ENCODE data around the gene OLFM1. TPM values are rescaled to one million over a fixed set of nuclear protein-coding genes. Genes with fewer than 3 reads are reported as not detected.
A peak's percentile ranks its signal among the peaks of the same experiment; 100 is the strongest.

OLFM1 gene
- polyA plus RNA-seq, 1 donor (not counting 4 experiments of a cell fraction or from before 2014, with no cell fraction given) = 0.25 TPM

DNA sequence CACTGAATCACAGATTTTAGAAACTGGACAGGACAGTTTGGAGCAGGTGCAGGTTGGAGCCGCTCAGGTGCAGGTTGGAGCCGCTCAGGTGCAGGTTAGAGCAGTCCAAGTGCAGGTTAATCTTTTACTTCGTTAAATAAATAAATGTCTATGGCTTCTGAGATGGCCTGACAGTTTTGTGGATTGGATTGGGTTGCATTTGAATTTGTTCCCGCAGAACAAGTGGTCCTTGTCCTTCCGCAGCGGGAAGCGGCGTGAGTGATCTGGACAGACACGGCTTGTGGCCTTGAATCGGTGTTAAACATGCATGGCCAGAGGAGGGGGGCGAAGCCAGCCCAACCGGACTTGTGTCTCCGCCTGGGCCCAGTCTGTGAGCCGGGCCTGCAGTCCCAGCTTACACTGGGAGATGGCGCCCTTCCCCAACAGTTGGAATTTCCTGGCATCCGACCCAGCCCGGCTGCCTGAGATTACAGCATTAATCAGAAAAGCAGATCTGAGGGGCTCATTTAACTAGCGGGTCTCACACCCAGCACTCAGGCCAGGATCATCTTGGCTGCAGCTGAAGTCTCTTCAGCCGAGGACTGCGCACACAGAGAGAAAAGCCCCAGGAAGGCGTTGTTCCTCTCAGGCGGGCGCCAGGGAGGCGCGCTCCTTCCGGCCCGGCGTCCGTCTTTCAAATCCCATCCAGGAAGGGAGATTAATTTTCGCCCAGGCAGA, 1.5 kb upstream of the OLFM1 start:
- Histone ChIP-seq H3K9ac (ENCODE audit: control insufficient read depth, extremely low read depth, insufficient read depth, low read length) (no peak overlapping the region), H3K27ac (ENCODE audit: control insufficient read depth, insufficient read depth, low read length) (no peak overlapping the region), H3K27me3 (ENCODE audit: control insufficient read depth, extremely low read depth, insufficient read depth, low read length) (peaks cover 68% of the 10 kb centered on the region)

DNA sequence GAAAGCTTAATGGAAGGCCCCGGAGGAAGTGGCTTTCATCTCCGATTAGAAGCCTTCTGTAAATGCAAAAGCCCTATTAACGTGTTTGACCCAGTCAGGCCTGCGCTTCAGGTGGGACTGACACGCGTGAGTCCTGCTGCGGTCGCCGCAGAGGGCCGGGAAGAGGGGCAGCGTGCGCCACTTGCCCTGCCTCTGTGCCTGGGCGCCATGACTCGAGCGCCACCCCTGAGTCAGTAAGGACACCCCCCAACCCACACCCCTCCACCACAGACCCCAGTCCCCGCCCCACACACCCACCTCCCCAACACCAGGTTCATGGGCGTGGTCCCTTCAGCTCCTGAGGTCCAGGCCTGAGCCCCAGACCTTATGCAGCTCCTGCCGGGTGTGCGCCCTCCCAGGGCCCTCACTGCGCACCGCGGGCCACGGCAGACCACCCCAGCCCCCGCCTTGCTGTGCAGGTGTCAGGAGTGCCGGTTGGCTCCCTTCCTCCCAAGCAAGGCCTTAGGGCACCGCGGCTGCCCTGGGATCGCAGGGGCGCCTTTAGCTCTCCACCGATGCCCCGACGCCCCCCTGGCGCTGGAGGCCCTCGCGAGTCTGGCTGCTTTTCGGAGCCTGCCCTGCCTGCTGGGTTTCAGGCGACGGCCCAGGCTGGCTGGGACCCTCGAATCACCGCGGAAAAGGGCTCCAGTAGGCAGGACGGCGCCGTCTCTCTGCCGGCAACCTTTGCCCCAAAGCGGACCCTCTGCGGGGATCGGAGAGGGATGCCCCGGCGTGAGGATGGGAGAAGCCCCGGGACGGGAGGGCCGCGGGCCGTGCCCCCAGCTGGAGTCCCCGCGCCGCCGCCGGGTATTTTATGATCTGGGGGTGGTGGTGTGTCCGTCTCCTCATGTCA, 625 bp upstream of the OLFM1 start:
- TF ChIP-seq EZH2 (IDR thresholded peaks at IDR 0.05; ENCODE audit: low read length) = peak; percentile 52
- TF ChIP-seq, protein P1, sequence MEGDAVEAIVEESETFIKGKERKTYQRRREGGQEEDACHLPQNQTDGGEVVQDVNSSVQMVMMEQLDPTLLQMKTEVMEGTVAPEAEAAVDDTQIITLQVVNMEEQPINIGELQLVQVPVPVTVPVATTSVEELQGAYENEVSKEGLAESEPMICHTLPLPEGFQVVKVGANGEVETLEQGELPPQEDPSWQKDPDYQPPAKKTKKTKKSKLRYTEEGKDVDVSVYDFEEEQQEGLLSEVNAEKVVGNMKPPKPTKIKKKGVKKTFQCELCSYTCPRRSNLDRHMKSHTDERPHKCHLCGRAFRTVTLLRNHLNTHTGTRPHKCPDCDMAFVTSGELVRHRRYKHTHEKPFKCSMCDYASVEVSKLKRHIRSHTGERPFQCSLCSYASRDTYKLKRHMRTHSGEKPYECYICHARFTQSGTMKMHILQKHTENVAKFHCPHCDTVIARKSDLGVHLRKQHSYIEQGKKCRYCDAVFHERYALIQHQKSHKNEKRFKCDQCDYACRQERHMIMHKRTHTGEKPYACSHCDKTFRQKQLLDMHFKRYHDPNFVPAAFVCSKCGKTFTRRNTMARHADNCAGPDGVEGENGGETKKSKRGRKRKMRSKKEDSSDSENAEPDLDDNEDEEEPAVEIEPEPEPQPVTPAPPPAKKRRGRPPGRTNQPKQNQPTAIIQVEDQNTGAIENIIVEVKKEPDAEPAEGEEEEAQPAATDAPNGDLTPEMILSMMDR (optimal IDR thresholded peaks at IDR 0.05 in 1 of 3, IDR thresholded peaks at IDR 0.05 in 1 of 3, conservative IDR thresholded peaks at IDR 0.05 in 1 of 3; ENCODE audit: extremely low read depth in 1 of 3, insufficient read depth in 2 of 3, low read length in 3 of 3) = no peak
- Histone ChIP-seq H3K9me3 (ENCODE audit: control insufficient read depth, low read depth, low read length) (no peaks in the 10 kb centered on the region), H3K36me3 (ENCODE audit: control insufficient read depth in 2 of 2, extremely low read depth in 1 of 2, insufficient read depth in 2 of 2, low read length in 2 of 2) (no peaks in the 10 kb centered on the region), H4K20me1 (ENCODE audit: control insufficient read depth, extremely low read depth, insufficient read depth, low read length) (no peaks in the 10 kb centered on the region), H3K79me2 (ENCODE audit: control insufficient read depth, insufficient read depth, low read length) (no peaks in the 10 kb centered on the region), H3K4me2 (ENCODE audit: control insufficient read depth, extremely low read depth, insufficient read depth, low read depth, low read length) (peak overlapping the region; percentile 71), H3K27ac (ENCODE audit: control insufficient read depth, insufficient read depth, low read length) (no peak overlapping the region), H3K9ac (ENCODE audit: control insufficient read depth, extremely low read depth, insufficient read depth, low read length) (no peak overlapping the region), H3K27me3 (ENCODE audit: control insufficient read depth, extremely low read depth, insufficient read depth, low read length) (peaks cover 68% of the 10 kb centered on the region), H2AFZ (ENCODE audit: control insufficient read depth, low read length) (no peak overlapping the region), H3K4me1 (ENCODE audit: control insufficient read depth, extremely low read depth, insufficient read depth, low read length) (peaks cover 4% of the 10 kb centered on the region), H3K9me1 (ENCODE audit: control insufficient read depth, extremely low read depth, insufficient read depth, low read length) (no peaks in the 10 kb centered on the region), H3K4me3 (ENCODE audit: control insufficient read depth in 2 of 3, extremely low read depth in 1 of 3, insufficient read depth in 2 of 3, low read depth in 1 of 3, low read length in 3 of 3) (peak overlapping the region in 1 of 3 experiments; percentile 59)
- dilution Hi-C loops (cut with MboI; ENCODE audit: extremely low pct_ligation_motif_present, low sequenced_read_pairs) = no loop called here
- FAIRE-seq (no peak), DNase-seq (ENCODE audit: low read depth, low spot score) (no peak)

More for the DNA sequence above, 1.5 kb upstream of the OLFM1 start:
- Histone ChIP-seq H2AFZ (ENCODE audit: control insufficient read depth, low read length) (peak overlapping the region; percentile 30), H3K9me1 (ENCODE audit: control insufficient read depth, extremely low read depth, insufficient read depth, low read length) (no peaks in the 10 kb centered on the region), H3K4me2 (ENCODE audit: control insufficient read depth, extremely low read depth, insufficient read depth, low read depth, low read length) (peak overlapping the region; percentile 71), H3K4me3 (ENCODE audit: control insufficient read depth in 2 of 3, extremely low read depth in 1 of 3, insufficient read depth in 2 of 3, low read depth in 1 of 3, low read length in 3 of 3) (peak overlapping the region; percentile 12 to 59 (median 32)), H3K9me3 (ENCODE audit: control insufficient read depth, low read depth, low read length) (no peaks in the 10 kb centered on the region), H3K4me1 (ENCODE audit: control insufficient read depth, extremely low read depth, insufficient read depth, low read length) (peaks cover 4% of the 10 kb centered on the region), H4K20me1 (ENCODE audit: control insufficient read depth, extremely low read depth, insufficient read depth, low read length) (no peaks in the 10 kb centered on the region), H3K36me3 (ENCODE audit: control insufficient read depth in 2 of 2, extremely low read depth in 1 of 2, insufficient read depth in 2 of 2, low read length in 2 of 2) (no peaks in the 10 kb centered on the region), H3K79me2 (ENCODE audit: control insufficient read depth, insufficient read depth, low read length) (no peaks in the 10 kb centered on the region)
- no peak for DNase-seq (ENCODE audit: low read depth, low spot score)
- dilution Hi-C loops (cut with MboI; ENCODE audit: extremely low pct_ligation_motif_present, low sequenced_read_pairs) = no loop called here
- no peak for FAIRE-seq
- TF ChIP-seq, protein P1 (optimal IDR thresholded peaks at IDR 0.05 in 1 of 3, IDR thresholded peaks at IDR 0.05 in 1 of 3, conservative IDR thresholded peaks at IDR 0.05 in 1 of 3; ENCODE audit: extremely low read depth in 1 of 3, insufficient read depth in 2 of 3, low read length in 3 of 3) = peak; percentile 88 to 95 (median 93)
- TF ChIP-seq EZH2 (IDR thresholded peaks at IDR 0.05; ENCODE audit: low read length) = no peak

Data from keratinocyte (primary cell).